IPS-15b (cell line): ENCODE measurements around the gene ACIN1.

Source experiments
- H3K27me3 ChIP-seq: one replicate; pipeline ENCODE4 v1.6.1; 2013; ENCODE audit warnings: low read length; ENCODE audit not compliant: control insufficient read depth, insufficient read depth
- H3K36me3 ChIP-seq: one replicate; pipeline ENCODE4 v1.6.1; 2013; ENCODE audit warnings: low read length; ENCODE audit not compliant: control insufficient read depth, insufficient read depth
- H3K4me1 ChIP-seq: one replicate; pipeline ENCODE4 v1.6.1; 2013; ENCODE audit warnings: mild to moderate bottlenecking, low read length; ENCODE audit not compliant: control insufficient read depth, insufficient read depth
- H3K4me3 ChIP-seq: one replicate; pipeline ENCODE4 v1.5.1; 2013; ENCODE audit warnings: low read depth, low read length
- H3K9ac ChIP-seq: one replicate; pipeline ENCODE4 v1.6.1; 2013; ENCODE audit warnings: low read depth, mild to moderate bottlenecking, low read length
- H3K9me3 ChIP-seq: one replicate; pipeline ENCODE4 v1.6.1; 2013; ENCODE audit warnings: mild to moderate bottlenecking, low read length; ENCODE audit not compliant: control insufficient read depth, insufficient read depth

ACIN1 gene

DNA sequence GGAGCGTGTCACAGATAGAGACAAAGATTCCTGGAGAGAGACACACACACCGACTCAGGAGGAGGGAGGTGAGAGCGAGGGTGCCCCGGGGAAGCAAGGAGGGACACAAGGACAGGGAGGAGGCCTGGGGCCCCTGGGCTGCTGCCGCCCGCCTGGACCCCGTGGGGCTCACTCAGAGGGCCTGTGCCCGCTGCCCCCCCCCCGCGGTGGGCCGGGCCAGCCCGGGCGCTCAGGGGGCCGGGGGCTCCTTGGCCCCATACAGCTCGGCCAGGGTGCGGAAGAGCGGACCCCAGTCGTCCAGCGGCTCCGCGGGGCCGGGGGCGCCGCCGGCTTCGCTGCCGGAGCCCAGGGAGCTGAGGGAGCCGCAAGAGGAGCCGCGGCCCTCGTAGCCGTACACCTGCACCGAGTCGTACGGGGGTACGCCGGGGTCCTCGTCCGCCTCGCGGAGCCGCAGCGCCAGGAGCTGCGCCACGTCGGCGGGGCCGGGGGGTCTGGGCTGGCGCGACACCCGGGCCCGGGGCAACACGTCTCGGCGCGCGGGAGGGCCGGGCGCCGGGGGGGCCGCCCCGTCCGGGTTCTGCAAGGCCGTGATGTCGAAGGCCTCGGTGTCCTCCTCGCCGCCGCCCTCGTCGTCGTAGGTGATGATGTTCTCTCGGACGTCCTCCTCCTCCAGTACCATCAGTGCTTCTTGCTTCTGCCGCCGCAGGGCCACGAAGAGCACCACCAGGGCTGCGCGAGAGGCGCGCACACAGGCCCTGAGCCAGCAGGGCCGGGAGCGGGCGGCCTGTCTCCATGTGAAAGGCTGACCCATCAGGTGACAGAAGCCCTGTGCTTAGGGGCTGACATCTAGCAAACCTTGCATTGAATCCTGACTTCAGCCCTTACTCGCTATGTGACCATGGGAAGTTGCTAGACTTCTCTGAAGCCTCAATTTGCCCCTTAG, 46.9 kb downstream of the ACIN1 start:
- Histone ChIP-seq H3K9ac (no peak overlapping the region), H3K9me3 (no peaks in the 10 kb centered on the region), H3K4me3 (no peak overlapping the region), H3K36me3 (peaks cover 5% of the 10 kb centered on the region), H3K27me3 (no peaks in the 10 kb centered on the region), H3K4me1 (no peaks in the 10 kb centered on the region)

DNA sequence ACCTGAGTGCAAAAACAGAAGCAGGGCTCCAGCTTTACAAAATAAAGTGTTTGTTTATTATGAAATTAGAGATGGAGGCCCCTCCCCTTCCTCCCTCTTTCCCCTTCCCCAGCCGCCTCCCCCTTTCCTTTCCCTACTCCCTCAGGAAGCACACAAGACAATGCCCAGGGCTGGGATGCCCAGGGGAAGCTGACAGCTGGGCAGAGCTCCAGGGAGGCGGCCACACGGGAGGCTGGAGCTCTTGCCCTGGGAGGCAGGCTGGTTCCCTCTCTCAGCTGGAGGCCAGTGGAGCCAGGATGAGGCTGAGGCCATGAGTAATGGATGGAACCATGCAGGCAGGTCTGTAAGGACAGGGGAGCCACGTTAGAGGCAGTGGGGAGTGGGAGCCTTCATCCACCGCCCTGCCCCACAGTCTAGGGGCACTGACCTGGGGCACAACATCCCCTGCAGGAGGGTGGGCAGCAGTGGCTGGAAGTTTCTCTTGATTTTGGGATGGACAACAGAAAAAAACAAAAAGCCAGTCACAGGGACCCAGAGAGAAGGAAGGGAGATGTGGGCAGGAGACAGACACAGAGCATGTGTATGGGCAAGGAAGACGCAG, 47.8 kb downstream of the ACIN1 start:
- H3K4me1 ChIP-seq, result no peaks in the 10 kb centered on the region
- H3K27me3 ChIP-seq, result no peaks in the 10 kb centered on the region
- H3K4me3 ChIP-seq, result no peak overlapping the region
- H3K36me3 ChIP-seq, result peaks cover 5% of the 10 kb centered on the region
- no peaks in the 10 kb centered on the region for H3K9me3 ChIP-seq
- no peak overlapping the region for H3K9ac ChIP-seq

GRCh38 chr14:23045419-23046357, 49.2 kb downstream of the ACIN1 start:
- H3K9ac ChIP-seq, result no peak overlapping the region
- no peaks in the 10 kb centered on the region for H3K27me3 ChIP-seq
- H3K4me3 ChIP-seq, result no peak overlapping the region
- no peaks in the 10 kb centered on the region for H3K9me3 ChIP-seq
- no peaks in the 10 kb centered on the region for H3K4me1 ChIP-seq
- peaks cover 5% of the 10 kb centered on the region for H3K36me3 ChIP-seq

DNA sequence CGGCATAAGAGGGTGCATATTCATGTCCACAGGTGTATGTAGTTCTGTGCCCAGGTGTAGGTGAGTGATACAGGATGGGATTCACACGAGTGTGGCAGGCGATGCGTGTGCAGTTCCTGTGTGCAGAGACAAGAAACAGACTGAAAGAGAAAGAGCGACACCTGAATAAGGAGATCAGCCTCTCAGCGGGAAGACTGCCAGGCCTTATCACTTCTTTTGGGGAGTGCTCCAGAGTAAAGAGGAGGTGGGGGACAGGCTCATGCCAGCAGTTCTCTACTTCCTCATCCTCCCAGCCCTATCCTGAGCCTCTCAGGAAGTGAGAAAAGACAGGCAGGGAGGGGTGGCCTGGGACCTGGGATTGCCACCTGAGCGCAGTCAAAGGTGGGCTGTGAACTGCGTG, 50.1 kb downstream of the ACIN1 start:
- Histone ChIP-seq H3K4me1 (no peaks in the 10 kb centered on the region), H3K9me3 (no peaks in the 10 kb centered on the region), H3K9ac (no peak overlapping the region), H3K36me3 (peaks cover 5% of the 10 kb centered on the region), H3K27me3 (no peaks in the 10 kb centered on the region), H3K4me3 (no peak overlapping the region)

- Histone ChIP-seq H3K27me3 (no peaks in the 10 kb centered on the region), H3K4me3 (no peak overlapping the region), H3K4me1 (no peaks in the 10 kb centered on the region), H3K36me3 (no peaks in the 10 kb centered on the region), H3K9ac (no peak overlapping the region), H3K9me3 (no peaks in the 10 kb centered on the region)
These were observed 51.2 kb downstream of the ACIN1 start for GRCh38 chr14:23043754-23044153.

GRCh38 chr14:23043145-23043544, 51.8 kb downstream of the ACIN1 start:
- Histone ChIP-seq H3K9ac (no peak overlapping the region), H3K27me3 (no peaks in the 10 kb centered on the region), H3K4me3 (no peak overlapping the region), H3K4me1 (no peaks in the 10 kb centered on the region), H3K9me3 (no peaks in the 10 kb centered on the region), H3K36me3 (no peaks in the 10 kb centered on the region)

DNA sequence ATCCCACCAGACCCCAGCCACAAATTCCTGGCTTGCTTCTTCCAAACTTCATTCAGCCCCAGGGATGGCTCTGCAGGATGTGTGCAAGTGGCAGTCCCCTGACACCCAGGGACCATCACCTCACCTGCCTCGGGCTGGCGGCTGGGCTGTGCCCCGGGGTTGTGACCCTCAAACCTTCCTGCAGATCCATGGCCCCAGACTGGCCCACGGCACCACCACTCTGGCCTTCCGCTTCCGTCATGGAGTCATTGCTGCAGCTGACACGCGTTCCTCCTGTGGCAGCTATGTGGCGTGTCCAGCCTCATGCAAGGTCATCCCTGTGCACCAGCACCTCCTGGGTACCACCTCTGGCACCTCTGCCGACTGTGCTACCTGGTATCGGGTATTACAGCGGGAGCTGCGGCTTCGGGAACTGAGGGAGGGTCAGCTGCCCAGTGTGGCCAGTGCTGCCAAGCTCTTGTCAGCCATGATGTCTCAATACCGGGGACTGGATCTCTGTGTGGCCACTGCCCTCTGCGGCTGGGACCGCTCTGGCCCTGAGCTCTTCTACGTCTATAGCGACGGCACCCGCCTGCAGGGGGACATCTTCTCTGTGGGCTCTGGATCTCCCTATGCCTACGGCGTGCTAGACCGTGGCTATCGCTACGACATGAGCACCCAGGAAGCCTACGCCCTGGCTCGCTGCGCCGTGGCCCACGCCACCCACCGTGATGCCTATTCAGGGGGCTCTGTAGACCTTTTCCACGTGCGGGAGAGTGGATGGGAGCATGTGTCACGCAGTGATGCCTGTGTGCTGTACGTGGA, 52.6 kb downstream of the ACIN1 start, which contains the start of gene PSMB11:
Gene PSMB11 (plus strand): TSS at position 51 of the 804 bp plus-strand sequence. CDS start 14 bp downstream, at position 65.
- no peaks in the 10 kb centered on the region for H3K4me1 ChIP-seq
- no peaks in the 10 kb centered on the region for H3K9me3 ChIP-seq
- no peaks in the 10 kb centered on the region for H3K36me3 ChIP-seq
- H3K27me3 ChIP-seq, result no peaks in the 10 kb centered on the region
- no peak within 1 kb of the TSS for H3K9ac ChIP-seq
- no peak within 1 kb of the TSS for H3K4me3 ChIP-seq

- no peaks in the 10 kb centered on the region for H3K4me1 ChIP-seq
- no peaks in the 10 kb centered on the region for H3K36me3 ChIP-seq
- no peaks in the 10 kb centered on the region for H3K27me3 ChIP-seq
- H3K9ac ChIP-seq, result no peak overlapping the region
- H3K4me3 ChIP-seq, result no peak overlapping the region
- no peaks in the 10 kb centered on the region for H3K9me3 ChIP-seq
These were observed 53.2 kb downstream of the ACIN1 start for GRCh38 chr14:23041729-23042128.

DNA sequence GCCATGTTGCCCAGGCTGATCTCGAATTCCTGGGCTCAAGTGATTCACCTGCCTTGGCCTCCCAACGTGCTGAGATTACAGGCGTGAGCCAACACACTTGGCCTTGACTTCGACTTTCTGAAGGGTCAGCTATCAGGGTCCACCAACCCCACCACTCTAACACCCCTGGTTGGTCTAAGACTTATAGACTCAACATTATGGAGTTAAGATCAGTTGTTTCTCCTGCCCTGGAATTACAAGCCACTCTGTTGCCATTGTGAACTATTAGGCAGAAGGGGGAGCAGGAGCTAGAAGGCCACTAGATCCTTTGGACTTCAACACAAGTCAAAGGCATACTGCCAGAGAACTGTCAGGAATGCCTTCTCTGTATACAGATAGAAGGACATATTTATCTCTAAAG, 54.8 kb downstream of the ACIN1 start:
- Histone ChIP-seq H3K4me3 (no peak overlapping the region), H3K9ac (no peak overlapping the region), H3K9me3 (no peaks in the 10 kb centered on the region), H3K4me1 (peaks cover 5% of the 10 kb centered on the region), H3K36me3 (no peaks in the 10 kb centered on the region), H3K27me3 (no peaks in the 10 kb centered on the region)

DNA sequence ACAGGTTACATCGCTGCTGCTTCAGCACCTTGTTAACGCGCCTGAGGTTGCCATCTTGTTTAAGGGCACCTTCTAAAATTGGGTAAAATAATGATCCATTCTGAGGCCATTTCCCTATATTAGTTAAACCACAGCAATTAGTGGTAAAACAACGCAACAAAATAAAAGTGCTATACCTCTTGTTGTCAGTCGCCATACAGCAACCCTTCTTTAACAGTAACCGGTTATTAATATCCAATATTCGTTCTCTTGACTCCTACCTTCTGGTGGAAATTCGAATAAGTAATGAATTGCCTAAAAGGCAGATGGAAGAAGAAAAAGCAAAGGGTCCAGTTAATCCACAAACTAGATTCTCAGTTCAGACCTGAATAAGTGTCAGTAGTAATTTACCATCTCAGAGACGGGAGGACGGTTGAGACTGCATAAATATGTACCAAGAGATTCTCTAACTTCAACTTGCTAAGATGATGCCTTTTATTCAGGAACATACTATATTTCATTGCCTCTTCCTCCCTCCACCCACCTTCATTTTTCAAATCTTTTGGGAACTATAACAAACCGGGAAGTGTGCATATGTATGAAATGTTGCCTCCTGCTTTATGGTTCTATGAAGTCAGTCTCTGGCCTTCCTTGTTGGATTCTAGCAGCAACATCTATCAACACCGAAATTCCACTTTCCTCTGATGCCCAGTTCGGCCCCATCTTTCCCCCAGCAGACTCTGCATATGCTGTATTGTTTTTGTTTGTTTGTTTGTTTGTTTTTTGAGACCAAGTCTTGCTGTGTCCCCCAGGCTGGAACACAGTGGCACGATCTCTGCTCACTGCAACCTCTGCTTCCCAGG, 59.4 kb downstream of the ACIN1 start:
- Histone ChIP-seq H3K4me1 (peaks cover 10% of the 10 kb centered on the region), H3K9ac (no peak overlapping the region), H3K9me3 (no peaks in the 10 kb centered on the region), H3K36me3 (peaks cover 17% of the 10 kb centered on the region), H3K4me3 (peak overlapping the region; percentile 96), H3K27me3 (no peaks in the 10 kb centered on the region)
